ENCODE data around the gene MAGI1. TPM values are rescaled to one million over a fixed set of nuclear protein-coding genes. Genes with fewer than 3 reads are reported as not detected.

Gene MAGI1
- total RNA-seq, 2 experiments from 2014 or later, result 0.21 to 0.24 TPM

GRCh38 chr3:65939801-65940246 lies 98.9 kb downstream of the MAGI1 start:
- Mint-ChIP-seq H3K4me1 (ENCODE audit: low read depth) (no peaks in the 10 kb centered on the region), H3K36me3 (no peaks in the 10 kb centered on the region)
- CTCF ChIA-PET, result no interaction called here

GRCh38 chr3:65939184-65939583 lies 99.5 kb downstream of the MAGI1 start:
- Mint-ChIP-seq H3K27me3 (no peaks in the 10 kb centered on the region), H3K36me3 (no peaks in the 10 kb centered on the region), H3K27ac (no peak overlapping the region), H3K4me3 (no peak overlapping the region), H3K4me1 (ENCODE audit: low read depth) (no peaks in the 10 kb centered on the region), H3K9me3 (no peaks in the 10 kb centered on the region)
- ChIA-PET POLR2A (no interaction called here), CTCF (no interaction called here)
- intact Hi-C loops (cut with micrococcal nuclease), result no loop called here
- DNase-seq, result no peak

More at GRCh38 chr3:65939801-65940246, 98.9 kb downstream of the MAGI1 start:
- no peaks in the 10 kb centered on the region for H3K9me3 Mint-ChIP-seq
- no peak overlapping the region for H3K27ac Mint-ChIP-seq
- H3K27me3 Mint-ChIP-seq, result no peaks in the 10 kb centered on the region
- no peak for DNase-seq
- no peak overlapping the region for H3K4me3 Mint-ChIP-seq
- POLR2A ChIA-PET, result no interaction called here
- intact Hi-C loops (cut with micrococcal nuclease), result no loop called here

- Mint-ChIP-seq H3K9me3 (no peaks in the 10 kb centered on the region), H3K4me3 (no peak overlapping the region), H3K36me3 (no peaks in the 10 kb centered on the region), H3K4me1 (ENCODE audit: low read depth) (no peaks in the 10 kb centered on the region), H3K27ac (no peak overlapping the region), H3K27me3 (no peaks in the 10 kb centered on the region)
- ChIA-PET CTCF (no interaction called here), POLR2A (no interaction called here)
- DNase-seq, result no peak
- intact Hi-C loops (cut with micrococcal nuclease), result no loop called here
Observed at GRCh38 chr3:65938676-65939075, 100.0 kb downstream of the MAGI1 start.

DNA sequence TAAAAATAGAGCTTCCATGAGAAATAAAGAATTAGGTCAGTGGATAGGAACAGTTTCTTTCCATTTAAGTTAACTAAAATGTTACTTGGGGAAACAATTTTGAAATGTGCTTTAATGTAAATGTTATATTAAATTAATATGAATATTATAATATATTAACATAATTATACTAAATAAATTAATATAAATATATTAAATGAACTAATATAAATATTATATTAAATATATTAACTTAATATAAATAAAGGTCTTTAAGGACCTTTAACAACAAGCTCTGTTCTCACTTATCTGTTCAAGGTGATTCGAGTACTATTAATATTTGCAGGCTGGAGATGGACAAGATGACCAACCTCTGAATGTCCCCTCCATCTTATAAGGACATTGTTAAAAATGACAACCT lies 100.6 kb downstream of the MAGI1 start:
- no peaks in the 10 kb centered on the region for H3K4me1 Mint-ChIP-seq (ENCODE audit: low read depth)

DNA sequence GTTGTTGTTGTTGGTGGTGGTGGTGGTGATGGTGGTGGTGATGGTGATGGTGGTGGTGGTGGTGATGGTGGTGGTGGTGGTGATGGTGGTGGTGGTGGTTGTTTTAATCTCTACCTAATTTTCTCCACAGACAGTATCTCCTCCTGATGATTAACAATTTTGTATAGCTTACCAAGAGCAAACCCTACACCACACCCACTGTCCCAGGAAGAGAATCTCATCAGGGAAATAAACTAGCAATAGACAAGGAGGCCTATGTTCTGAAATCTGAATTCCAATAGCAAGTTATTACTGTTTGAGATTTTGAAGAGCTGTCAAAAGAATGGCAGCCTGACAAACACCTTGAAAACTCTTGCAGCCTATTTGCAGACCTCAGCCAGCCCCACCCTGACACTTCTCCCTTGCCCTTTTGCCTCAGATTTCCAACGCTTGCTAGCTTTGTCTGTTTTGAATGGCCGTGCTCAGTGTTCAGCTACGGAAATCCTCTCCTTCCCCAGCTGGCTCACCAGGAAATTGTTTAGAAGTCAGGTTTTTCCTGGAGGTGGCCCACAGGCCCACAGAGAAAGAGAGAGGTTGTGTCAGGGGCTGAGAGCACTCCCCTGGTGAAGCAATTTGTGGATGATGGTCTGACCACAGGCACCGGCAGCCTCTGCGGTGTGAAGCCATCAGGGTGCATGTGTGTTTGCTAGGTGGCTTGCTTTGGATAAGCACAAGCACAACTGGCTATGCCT lies 101.6 kb downstream of the MAGI1 start:
- no peaks in the 10 kb centered on the region for H3K36me3 Mint-ChIP-seq
- intact Hi-C loops (cut with micrococcal nuclease), result no loop called here
- ChIA-PET POLR2A (no interaction called here), CTCF (no interaction called here)
- H3K27ac Mint-ChIP-seq, result no peak overlapping the region
- H3K4me1 Mint-ChIP-seq (ENCODE audit: low read depth), result no peaks in the 10 kb centered on the region
- no peak for DNase-seq
- H3K9me3 Mint-ChIP-seq, result no peaks in the 10 kb centered on the region
- H3K27me3 Mint-ChIP-seq, result no peaks in the 10 kb centered on the region
- H3K4me3 Mint-ChIP-seq, result no peak overlapping the region

More for the DNA sequence above, 100.6 kb downstream of the MAGI1 start:
- Mint-ChIP-seq H3K9me3 (no peaks in the 10 kb centered on the region), H3K27ac (no peak overlapping the region), H3K36me3 (no peaks in the 10 kb centered on the region), H3K4me3 (no peak overlapping the region), H3K27me3 (no peaks in the 10 kb centered on the region)
- no peak for DNase-seq
- ChIA-PET CTCF (no interaction called here), POLR2A (no interaction called here)
- intact Hi-C loops (cut with micrococcal nuclease), result no loop called here

DNA sequence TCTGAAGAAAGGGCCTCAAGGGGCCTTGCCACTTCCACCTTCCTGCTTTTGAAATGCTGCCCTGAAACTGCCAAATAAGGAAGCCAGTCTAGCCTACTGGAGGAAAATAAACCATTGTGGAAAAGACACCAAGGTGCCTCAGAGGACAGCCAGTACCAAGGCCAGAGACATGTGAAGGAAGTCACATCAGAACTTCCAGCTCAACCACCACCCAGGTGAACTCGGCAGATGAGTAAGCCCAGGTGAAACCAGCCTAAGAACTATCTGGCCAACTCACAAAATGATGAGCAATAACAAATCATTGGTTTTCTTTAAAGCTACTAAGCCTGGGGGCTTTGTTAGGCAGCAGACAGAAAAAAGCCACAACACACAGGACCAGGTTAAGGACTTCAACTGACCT lies 103.0 kb downstream of the MAGI1 start:
- Mint-ChIP-seq H3K27ac (no peak overlapping the region), H3K4me1 (ENCODE audit: low read depth) (no peaks in the 10 kb centered on the region), H3K27me3 (no peaks in the 10 kb centered on the region), H3K4me3 (no peak overlapping the region), H3K9me3 (no peaks in the 10 kb centered on the region), H3K36me3 (no peaks in the 10 kb centered on the region)
- ChIA-PET POLR2A (no interaction called here), CTCF (no interaction called here)
- no peak for DNase-seq
- intact Hi-C loops (cut with micrococcal nuclease), result no loop called here

GRCh38 chr3:65930648-65931047 lies 108.1 kb downstream of the MAGI1 start:
- Mint-ChIP-seq H3K27ac (no peak overlapping the region), H3K36me3 (no peaks in the 10 kb centered on the region), H3K4me1 (ENCODE audit: low read depth) (no peaks in the 10 kb centered on the region), H3K27me3 (no peaks in the 10 kb centered on the region), H3K9me3 (no peaks in the 10 kb centered on the region), H3K4me3 (no peak overlapping the region)
- ChIA-PET POLR2A (no interaction called here), CTCF (no interaction called here)
- intact Hi-C loops (cut with micrococcal nuclease), result no loop called here
- DNase-seq, result no peak

- CTCF ChIA-PET, result no interaction called here
- H3K4me3 Mint-ChIP-seq, result no peak overlapping the region
- H3K27ac Mint-ChIP-seq, result no peak overlapping the region
- H3K27me3 Mint-ChIP-seq, result no peaks in the 10 kb centered on the region
- intact Hi-C loops (cut with micrococcal nuclease), result no loop called here
- POLR2A ChIA-PET, result no interaction called here
- no peaks in the 10 kb centered on the region for H3K9me3 Mint-ChIP-seq
- no peak for DNase-seq
- H3K36me3 Mint-ChIP-seq, result no peaks in the 10 kb centered on the region
- no peaks in the 10 kb centered on the region for H3K4me1 Mint-ChIP-seq (ENCODE audit: low read depth)
Observed at GRCh38 chr3:65928110-65928509, 110.6 kb downstream of the MAGI1 start.

- Mint-ChIP-seq H3K4me3 (no peak overlapping the region), H3K36me3 (no peaks in the 10 kb centered on the region), H3K4me1 (ENCODE audit: low read depth) (no peaks in the 10 kb centered on the region), H3K27ac (no peak overlapping the region), H3K27me3 (no peaks in the 10 kb centered on the region), H3K9me3 (no peaks in the 10 kb centered on the region)
- ChIA-PET CTCF (no interaction called here), POLR2A (no interaction called here)
- intact Hi-C loops (cut with micrococcal nuclease), result no loop called here
- no peak for DNase-seq
Observed at GRCh38 chr3:65927576-65927975, 111.1 kb downstream of the MAGI1 start.

DNA sequence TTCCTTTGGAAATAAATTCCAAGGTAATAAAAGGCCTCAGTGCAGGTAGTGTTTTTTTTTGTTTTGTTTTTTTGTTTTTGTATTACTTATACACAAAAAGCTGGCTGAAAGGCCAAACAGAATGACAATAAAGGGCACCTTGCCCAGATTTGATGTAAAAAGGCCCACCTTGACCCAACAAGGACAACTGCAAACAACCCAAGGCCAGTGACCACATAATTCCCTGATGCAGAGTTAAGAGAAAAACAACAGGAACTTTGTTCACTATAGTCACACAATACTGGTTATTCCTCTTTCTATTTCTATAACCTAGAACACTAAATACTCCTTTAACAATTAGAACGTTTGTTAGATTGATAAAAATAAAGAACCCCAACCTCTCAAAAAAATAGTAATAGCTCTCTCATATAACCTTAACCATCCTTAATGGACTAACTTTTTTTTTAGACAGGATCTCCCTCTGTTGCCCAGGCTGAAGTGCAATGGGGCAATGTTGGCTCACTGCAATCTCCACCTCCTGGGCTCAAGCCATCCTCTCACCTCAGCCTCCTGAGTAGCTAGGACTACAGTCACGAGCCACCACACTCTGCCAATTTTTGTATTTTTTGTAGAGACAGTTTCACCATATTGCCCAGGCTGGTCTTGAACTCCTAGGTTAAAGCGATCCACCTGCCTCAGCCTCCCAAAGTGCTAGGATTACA lies 113.3 kb downstream of the MAGI1 start:
- Mint-ChIP-seq H3K4me3 (no peak overlapping the region), H3K4me1 (ENCODE audit: low read depth) (no peaks in the 10 kb centered on the region), H3K36me3 (no peaks in the 10 kb centered on the region), H3K27me3 (peaks cover 2% of the 10 kb centered on the region), H3K27ac (no peak overlapping the region), H3K9me3 (no peaks in the 10 kb centered on the region)
- CTCF ChIA-PET, result no interaction called here
- POLR2A ChIA-PET, result no interaction called here
- DNase-seq, result no peak
- intact Hi-C loops (cut with micrococcal nuclease), result no loop called here

- CTCF ChIA-PET, result no interaction called here
- peaks cover 2% of the 10 kb centered on the region for H3K27me3 Mint-ChIP-seq
- DNase-seq, result no peak
- no peaks in the 10 kb centered on the region for H3K4me1 Mint-ChIP-seq (ENCODE audit: low read depth)
- POLR2A ChIA-PET, result no interaction called here
- H3K36me3 Mint-ChIP-seq, result no peaks in the 10 kb centered on the region
- H3K27ac Mint-ChIP-seq, result no peak overlapping the region
- no peaks in the 10 kb centered on the region for H3K9me3 Mint-ChIP-seq
- no peak overlapping the region for H3K4me3 Mint-ChIP-seq
- intact Hi-C loops (cut with micrococcal nuclease), result no loop called here
Observed at GRCh38 chr3:65924762-65925161, 114.0 kb downstream of the MAGI1 start.

DNA sequence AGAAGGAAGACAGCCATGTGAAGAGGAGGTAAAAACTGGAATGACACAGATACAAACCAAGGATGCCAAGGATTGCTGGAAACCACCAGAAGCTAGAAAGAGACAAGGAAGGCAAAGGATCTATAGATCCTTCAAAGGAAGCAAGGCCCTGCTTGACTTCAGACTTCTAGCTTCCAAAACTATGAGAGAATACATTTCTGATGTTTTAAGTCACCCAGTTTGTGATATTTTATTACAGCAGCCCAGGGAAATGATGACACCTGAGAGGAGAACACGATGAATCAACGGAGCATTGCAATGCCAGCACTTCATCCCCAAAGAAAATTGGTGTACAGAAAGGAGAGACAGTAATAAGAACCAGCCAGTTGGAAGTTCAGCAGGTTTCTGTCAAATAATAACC lies 116.3 kb downstream of the MAGI1 start:
- DNase-seq, result no peak
- no peak overlapping the region for H3K4me3 Mint-ChIP-seq
- intact Hi-C loops (cut with micrococcal nuclease), result no loop called here
- H3K27ac Mint-ChIP-seq, result no peak overlapping the region
- ChIA-PET POLR2A (no interaction called here), CTCF (no interaction called here)
- H3K9me3 Mint-ChIP-seq, result no peaks in the 10 kb centered on the region
- no peaks in the 10 kb centered on the region for H3K4me1 Mint-ChIP-seq (ENCODE audit: low read depth)
- H3K27me3 Mint-ChIP-seq, result peaks cover 2% of the 10 kb centered on the region
- H3K36me3 Mint-ChIP-seq, result no peaks in the 10 kb centered on the region

DNA sequence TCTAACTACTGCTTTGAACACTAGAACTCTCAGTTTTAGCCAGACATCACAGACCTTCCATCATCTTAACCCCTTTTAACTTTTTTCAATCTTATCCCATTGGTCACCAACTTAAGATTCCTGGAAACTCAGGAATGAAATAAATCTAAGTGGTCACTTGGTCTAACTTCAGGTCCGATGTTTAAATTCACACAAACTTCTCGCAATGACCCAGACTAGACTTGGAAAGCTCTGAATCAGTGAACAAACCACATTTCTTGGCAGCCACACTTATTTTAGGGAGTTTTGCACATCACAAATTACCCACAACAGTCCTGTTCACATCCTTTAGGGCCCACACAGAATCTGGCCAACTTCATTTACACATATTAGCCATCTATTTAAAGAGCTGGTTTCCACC lies 118.9 kb downstream of the MAGI1 start:
- DNase-seq, result no peak
- intact Hi-C loops (cut with micrococcal nuclease), result no loop called here
- Mint-ChIP-seq H3K27me3 (peaks cover 2% of the 10 kb centered on the region), H3K4me1 (ENCODE audit: low read depth) (no peaks in the 10 kb centered on the region), H3K36me3 (no peaks in the 10 kb centered on the region), H3K4me3 (no peak overlapping the region), H3K9me3 (peaks cover 2% of the 10 kb centered on the region), H3K27ac (no peak overlapping the region)
- POLR2A ChIA-PET, result no interaction called here
- CTCF ChIA-PET, result no interaction called here

Measured in activated CD4-positive, alpha-beta memory T cell treated with anti-CD3 and anti-CD28 coated beads for 36 hours (primary cell).